Hematopoietic multipotent progenitor cell treated with erythropoietin and hydrocortisone succinate and interleukin-3 and kit ligand, for 15 days (in vitro differentiated cells): Measurements from ENCODE around the gene PLAC9.

ENCODE experiments used
- DNase-seq: peaks from one replicate; pipeline ENCODE4 v3.0.0-alpha.2; 2015; ENCODE audit warnings: low spot score

The PLAC9 gene

DNA sequence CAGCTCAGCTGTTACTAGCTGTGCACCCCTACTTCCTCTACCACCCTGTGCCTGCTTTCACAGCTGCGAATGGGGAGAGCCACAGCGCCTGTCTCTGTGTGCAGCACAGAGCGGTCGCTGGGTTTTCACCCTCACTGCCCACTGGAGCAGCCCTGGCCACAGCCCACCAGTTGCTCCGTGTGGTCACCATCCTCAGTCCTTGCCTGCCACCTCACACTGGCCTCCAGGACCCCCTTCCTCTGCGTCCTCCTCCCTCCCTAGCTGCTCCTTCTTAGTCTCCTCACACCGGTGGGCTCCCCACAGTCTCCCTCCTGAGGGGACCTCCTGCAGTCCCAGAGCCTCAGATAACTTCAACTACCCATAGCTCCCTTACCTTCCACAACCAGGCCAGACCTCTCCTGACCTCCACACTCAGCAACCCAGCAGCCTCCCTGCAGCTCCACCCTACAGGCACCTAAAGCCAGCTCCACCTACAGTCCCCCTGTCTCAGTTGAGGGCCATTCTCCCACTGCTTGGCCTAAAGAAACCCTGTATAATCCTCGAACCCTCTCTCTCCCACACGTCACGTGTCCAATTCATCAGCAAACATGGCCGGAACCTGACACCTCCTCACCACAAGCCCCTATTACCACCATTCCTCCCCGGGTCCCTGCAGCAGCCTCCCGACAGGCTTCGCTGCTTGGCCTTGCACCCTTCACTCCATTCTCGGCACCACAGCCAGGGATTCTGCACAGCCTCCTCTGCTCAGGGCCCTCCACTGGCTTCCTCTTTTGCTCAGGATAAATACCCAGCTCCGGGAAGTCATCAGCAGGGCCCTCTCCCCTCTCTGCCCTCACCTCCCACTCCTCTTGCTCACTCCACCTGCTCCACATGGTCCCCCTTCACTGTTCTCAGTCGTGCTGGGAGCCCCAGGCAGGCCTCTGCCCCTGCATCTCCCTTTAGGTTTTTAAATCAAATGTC lies 28.1 kb downstream of the PLAC9 start:
- no peak for DNase-seq

DNA sequence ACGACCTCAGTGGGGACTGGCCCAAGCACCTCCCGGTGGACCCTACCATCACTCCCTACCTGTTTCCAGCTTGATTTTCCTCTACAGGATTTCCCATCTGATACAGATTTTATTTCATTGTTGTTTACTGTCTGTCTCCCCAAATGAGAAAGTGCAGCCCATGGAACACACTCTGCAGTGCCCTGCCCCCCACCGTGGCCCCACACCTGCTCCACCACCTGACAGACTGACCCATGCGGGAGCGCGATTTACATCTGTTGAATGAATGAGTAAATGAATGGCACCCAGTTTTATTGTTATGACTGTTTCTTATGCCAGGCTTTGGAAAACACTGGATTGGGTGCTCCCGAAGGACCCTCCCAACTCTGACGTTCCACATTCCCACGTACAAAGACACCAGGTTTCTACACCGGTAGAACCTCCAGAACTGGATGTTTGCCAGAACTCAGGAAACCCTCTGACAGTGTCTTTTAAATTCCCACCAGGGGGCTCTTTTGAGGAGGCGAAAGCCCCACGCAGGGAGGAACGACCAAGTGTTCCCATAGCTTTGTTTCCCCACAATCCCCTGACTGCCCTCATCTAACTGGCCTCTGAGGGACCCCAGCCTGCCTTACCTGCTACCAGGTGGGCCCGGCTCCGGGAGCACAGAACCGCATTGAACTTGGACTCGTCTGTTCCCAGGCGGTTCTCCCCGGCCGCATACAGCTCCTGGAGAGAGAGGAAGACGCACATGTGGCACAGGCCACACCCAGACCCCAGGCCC lies 29.0 kb downstream of the PLAC9 start:
- no peak for DNase-seq

DNA sequence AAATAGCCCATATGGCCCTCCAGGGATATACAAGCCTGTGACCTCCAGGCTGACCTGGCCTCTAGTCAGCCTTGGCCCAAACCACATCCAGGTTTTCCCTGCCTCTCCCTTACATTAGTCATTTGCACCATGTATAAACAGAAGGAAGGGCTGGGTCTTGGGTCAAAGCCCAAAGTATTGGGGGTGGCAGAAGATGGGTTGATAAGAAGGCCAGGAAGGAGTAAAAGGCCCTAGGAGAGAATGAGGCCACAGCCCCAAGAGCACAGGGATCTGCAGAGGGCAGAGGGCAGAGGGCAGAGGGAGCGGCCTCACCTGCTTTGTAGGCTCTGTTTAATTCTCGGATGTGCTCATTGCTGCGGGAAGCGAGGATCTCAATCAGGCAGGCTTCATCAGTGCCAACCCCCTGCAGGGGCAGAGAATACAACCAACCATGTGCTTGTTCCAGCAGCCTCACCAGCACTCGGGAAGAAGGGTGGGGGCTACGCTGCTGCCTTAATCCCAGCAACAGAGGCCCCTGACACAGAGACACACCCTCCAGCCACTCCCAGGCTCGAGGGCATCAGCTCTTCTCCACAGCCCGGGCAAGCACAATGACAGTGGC lies 31.3 kb downstream of the PLAC9 start:
- DNase-seq = no peak

DNA sequence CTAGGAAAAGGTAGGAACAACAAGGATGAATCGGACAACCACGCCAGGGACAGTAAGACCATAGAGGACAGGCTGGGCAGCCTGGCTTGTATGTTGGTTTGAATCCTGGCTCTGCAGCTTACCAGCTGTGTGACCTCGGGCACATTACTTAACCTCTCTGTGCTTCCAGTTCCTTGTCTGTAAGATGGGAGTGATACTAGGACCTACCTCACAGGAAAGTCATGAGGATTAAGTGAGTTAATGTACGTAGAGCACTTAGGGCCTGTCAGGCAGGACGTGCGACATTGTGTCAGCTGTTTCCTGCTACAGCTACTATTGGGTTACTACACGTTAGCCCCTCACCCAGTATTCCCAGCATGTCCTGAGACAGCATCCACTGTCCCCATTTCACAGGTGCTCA lies 32.1 kb downstream of the PLAC9 start:
- no peak for DNase-seq

DNA sequence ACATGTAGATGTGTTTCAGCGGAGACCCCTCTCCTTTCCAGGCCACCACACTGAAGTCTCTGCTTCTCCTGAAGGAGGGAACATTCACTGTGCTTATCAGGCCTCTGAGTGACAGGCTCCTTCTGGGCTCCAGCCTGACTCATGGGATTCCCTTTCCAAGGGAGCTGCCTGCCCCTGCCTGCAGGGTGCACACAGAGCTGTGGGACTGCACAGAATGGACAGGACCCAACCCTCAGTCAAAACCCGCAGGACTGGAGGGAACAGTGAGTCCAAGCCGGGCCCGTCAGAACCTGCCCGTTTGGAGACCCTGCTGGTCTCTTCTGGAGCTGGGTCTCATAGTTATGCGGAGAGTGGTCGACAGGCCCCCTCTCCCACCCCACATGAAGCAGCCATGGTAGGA lies 32.6 kb downstream of the PLAC9 start:
- no peak for DNase-seq

DNA sequence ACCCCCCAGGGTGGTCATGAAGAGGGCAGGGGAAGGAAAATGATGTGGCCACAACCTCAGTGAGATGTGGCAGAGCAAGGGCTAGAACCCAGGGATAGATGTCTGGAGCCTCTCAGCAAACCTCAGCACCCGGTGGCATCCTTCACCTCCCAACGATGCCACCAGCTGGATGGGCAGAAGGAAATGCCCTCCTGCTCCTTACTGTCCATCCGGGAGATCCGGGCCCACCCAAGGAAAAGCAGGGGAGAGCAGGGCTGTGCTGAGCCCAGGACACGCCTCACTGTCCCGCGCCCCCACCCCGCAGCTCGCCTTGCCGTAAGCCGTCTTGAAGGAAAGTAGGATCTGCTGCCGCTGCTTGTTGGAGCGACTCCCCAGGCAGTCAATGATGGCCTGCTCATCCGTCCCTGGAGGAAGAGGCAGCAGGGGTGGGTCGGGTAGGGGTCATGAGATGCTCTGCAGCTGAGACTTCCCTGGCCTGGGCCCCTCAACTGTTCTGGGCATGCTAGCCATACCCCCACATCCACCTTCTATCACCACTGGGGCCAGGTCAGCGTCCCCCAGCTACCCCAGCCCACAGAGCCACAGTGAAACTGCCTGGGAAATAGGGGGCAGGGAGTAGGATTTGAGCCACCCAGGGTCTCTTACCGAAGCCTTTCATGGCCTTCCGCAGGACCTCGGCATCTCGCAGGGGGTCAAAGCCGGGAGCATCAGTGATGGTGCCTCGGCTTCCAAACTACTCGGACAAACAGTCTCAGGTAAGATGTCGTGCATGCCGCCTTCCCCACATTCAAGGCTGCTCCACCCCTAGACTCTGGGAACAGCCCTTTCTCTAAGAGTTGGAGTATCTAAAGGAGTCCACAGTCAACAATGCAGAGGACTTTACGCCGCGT lies 34.3 kb downstream of the PLAC9 start:
- no peak for DNase-seq

DNA sequence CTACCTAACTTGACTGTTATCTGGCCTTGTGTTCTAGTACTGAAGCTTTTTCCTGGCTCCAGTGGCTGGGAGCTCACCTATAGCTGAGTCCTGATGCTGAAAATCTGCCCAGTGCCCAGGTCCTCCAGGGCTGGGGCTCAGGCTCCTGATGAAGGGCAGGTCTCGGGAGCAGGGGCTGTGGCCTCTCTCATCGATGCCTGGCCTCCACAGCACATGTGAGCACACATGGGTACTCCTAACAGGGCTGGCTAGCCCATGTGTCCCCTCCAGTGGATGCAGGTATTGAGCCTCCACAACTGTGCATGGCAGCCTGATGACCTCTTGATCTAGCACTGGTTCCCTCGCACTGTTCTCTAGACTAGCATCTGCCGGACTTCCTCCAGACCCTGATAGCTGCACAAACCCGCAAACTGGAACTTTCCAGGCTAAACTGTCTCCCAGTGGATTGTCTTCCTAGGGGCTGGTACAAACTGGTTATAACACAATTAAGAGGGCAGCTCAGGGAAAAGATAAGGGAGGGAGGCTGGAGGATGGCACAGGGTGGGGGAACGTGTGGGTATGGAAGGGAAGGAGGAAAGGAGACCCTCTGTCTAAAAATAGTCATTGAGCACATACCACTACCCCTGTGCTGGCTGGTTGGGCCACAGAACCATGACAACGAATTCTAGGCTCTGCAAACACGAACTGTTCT lies 35.1 kb downstream of the PLAC9 start:
- no peak for DNase-seq

DNA sequence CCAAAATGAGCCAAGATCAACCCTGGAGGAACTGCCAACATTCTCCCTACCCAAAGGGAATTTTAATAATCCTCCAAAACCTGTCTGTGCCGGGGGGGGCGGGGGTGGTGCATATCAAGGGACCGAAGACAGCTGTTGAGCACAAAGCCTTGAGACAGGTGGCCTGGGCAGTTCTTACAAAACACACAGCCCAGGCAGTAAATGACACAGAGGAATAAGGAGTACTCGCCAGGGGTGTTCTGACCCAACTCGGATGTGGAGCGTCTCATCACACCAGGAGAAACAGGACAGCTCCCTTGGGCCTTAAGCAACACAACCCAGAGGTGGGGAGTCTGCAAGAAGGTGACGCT lies 35.6 kb downstream of the PLAC9 start:
- no peak for DNase-seq

- DNase-seq = peak; percentile 12
Observed at GRCh38 chr10:80168679-80169380, 36.3 kb downstream of the PLAC9 start.

- no peak for DNase-seq
Observed at GRCh38 chr10:80170026-80170425, 37.5 kb downstream of the PLAC9 start.

DNA sequence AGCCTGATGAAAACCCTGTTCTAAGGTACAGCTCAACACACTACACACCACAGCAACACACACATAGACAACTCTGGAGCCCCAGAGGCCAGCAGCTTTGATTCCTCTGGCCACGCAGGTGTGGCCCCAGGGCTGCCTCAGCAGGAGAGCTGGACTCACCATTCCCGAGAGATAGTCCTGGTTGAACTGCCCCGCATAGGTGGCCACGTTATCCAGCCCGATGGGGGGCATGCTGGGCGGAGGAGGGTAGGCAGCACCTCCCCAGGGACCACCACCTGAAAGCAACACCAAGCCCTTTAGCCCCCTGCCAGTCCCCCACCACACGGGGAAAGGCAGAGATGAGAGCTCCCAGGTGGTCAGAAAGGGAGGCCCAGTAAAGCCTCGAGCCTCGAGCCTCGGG lies 38.1 kb downstream of the PLAC9 start:
- DNase-seq = no peak

GRCh38 chr10:80171248-80171660 lies 38.7 kb downstream of the PLAC9 start:
- no peak for DNase-seq

DNA sequence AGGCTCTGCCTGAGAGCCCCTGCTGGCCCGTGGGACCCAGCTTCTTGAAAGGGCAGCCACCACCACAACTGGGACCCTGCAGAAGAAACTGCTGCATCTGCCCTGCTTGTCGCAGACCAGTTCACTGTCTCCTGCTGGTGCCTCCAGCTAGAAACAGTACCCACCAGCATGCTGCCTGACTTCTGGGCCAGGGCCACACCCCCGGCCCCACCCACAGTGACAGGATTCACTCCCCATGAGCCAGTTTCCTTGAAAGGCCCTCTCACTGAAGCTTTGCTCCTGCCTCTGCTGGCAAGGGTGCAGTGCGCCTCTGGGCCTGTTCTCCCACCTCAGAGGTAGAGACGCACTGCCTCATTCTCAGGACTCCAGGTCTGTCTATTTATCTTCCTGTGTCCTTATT lies 40.4 kb downstream of the PLAC9 start:
- DNase-seq = no peak

DNA sequence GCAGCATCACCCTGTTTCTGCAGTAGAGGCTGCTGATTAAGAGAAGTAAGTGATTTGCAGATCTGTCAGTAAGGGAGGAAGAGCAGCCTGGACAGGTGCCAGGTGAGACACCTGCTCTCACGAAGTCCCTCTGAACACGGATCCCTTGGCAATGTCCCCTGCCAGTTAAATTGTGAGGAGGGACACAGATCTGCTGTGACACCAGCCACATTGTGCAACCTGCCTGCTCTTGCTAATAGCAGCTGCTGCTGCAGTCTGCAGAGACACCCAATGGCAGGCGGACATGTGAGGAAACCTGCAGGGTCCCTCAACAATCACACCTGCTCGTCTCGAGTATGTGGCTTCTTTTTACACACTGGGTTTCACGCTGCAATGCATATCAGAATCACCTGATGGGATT lies 40.9 kb downstream of the PLAC9 start:
- no peak for DNase-seq

DNA sequence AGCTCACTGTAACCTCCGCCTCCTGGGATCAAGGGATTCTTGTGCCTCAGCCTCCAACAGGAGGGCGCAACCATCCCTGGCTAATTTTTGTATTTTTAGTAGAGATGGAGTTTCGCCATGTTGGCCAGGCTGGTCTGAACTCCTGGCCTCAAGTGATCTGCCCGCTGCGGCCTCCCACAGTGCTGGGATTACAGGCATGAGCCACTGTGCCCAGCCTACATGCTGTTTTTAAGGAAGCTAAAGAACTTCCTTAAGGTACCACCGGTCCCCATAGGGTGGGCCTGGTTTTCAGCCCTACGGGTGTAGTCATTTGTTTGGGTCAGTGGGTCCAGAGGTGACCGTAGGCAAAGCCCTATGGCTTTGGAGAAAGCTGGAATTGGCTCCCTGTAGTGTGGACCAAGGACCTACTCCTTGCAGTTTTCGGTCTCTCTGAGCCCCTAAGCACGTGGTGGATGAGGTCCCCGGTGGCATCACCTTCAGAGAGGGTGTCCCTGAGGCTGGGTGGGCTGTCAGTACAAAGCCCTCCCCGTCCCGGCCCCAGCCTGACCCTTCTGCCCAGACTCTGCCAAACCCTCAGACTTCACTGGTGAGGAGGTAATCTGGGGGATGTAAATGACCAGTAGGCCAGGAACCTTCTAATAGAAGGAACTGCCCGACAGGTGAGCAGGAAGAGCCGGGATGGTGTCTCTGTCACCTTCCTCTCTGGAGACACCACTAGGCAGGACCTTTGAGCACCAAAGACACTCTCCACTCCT lies 42.3 kb downstream of the PLAC9 start:
- no peak for DNase-seq

DNA sequence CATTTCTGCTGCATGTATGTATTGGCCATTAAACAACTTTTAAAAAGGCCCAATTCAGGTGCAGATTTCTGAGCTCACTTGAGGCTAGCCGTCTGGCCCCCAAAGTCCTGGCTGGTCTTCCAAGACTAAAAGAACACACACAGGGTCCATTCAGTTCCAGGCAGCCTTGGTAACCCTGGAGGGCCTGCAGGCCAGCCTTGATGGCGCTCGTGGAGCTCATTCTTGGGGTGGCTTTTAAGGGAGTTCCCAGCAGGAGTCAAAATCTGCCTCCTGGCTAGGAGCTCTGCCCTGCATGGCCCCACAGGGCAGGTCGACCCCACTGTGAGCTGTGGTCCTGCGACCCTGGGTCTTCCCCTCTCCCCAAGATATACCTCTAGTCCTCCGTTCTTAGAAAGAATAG lies 44.0 kb downstream of the PLAC9 start:
- DNase-seq = no peak

GRCh38 chr10:80177781-80178636 lies 45.5 kb downstream of the PLAC9 start:
- no peak for DNase-seq

GRCh38 chr10:80182986-80183385 lies 50.5 kb downstream of the PLAC9 start:
- DNase-seq = no peak

DNA sequence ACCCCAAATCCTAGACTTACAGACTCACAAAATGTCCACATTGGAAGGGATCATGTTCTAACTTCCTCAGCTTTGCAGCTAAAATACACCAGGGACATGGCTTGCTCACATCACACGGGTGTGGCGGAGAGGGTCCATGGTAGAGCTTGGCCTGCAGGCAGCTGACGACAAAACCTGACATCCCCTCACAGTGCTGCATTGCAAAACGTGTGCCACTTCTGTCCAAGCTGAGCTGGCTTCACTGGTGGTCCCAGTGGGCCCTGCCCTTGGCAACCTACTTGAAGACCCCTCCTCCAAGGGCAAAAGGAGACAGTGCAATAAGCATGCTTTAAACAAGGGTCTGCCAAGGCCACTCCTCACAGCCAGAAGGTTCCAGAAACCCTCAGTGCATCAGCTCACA lies 50.9 kb downstream of the PLAC9 start:
- DNase-seq = no peak
